IPS-NIHi7 (cell line): ENCODE results near the gene FYN.
"Not testable (repeated sequence)": the region's sequence is repeated elsewhere in the genome, so short reads cannot be mapped to it uniquely, and the experiment has no call there.

Source experiments
- DNase-seq: peaks from one replicate; pipeline ENCODE4 v3.0.0; 2012; ENCODE audit warnings: mixed read lengths; ENCODE audit errors: extremely low spot score

Gene FYN

DNA sequence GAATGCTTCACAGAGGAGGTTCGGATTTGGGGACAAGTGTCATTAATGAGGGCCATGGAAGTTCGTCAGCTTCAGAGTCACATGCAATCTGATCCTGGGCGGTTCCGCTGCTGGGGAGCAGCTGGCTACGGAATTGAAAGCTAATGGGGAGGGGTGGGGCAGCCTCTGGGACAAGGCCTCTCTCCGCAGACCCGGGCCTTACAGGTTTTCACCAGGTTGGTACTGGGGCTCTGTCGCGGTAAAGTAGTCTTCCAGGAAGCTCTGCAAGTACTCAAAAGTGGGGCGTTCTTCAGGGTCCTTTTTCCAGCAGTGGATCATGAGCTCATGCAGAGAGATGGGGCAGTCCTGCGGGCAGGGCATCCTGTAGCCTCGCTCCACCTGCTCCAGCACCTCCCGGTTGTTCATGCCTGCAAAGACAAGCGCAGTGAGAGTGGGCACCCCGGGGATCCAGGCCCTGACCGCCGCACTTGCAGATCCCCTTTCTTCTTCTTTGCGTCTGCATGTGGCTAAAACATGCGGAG lies 211.7 kb downstream of the FYN start:
- peak; percentile 72 for DNase-seq

DNA sequence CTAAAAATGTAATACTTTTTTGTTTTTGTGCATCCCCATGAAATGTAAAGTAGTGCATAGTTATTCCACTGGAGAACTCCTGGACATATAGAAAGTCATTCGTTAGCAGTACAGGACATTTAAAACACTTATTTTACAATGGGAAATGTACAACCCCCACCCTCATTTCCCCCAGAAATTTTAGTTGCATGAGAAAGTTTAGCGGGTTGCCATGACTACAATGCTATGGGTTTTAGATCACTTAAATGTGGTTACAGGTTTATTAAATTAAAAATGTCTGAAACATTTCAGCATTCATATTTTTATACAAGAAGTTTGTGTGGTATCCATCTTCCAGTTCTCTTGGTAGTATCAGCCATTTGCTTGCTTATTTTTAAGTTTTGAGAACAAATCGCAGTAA lies 212.7 kb downstream of the FYN start:
- no peak for DNase-seq

DNA sequence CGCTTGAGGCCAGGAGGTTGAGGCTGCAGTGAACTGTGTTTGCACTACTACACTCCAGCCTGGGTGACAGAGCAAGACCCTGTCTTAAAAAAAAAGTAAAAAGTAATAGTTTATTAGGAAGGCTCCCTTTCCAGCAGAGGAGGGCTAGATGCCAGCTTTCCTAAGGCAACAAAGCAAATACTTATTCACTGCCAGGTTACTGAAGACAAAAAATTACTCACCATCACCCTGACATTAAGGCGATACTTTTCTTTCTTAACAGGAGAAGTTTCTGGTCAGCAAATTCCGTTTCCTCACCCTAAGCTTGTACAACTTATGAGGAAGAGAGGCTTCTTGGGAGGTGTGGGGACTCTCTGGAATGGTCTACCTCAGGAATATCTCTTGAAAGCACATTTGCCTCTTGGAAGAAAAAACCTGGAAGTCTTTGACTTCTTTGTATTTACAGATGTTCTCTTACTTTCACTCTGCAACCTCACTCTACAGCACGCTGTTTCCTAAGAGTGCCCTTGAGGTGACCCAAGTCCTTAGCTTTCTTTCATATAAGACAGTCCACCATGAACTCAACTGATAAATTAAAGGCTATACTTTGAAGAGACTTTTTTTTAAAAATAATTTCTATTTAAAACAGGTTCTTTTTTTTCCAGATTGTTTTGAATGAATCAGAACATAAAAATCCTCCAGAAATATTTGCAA lies 214.6 kb downstream of the FYN start:
- DNase-seq, result no peak

DNA sequence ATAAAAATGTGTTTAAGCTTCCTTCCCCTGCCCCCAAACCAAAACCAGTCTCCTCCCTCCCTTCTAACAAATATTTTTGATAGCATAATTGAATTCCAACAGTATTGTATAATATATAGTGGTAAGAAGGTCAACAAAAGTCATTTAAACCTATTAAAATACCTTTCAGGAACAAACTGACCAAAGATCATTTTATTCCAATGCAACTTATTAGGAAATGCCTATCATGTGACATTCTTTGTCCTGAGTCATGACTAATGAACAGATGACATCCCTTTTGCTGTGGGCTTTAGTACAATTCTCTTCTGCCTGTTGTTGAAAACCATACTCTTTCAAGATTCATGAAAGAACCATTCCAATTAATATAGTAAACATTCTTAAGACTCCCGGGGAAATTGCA lies 216.1 kb downstream of the FYN start:
- no peak for DNase-seq

DNA sequence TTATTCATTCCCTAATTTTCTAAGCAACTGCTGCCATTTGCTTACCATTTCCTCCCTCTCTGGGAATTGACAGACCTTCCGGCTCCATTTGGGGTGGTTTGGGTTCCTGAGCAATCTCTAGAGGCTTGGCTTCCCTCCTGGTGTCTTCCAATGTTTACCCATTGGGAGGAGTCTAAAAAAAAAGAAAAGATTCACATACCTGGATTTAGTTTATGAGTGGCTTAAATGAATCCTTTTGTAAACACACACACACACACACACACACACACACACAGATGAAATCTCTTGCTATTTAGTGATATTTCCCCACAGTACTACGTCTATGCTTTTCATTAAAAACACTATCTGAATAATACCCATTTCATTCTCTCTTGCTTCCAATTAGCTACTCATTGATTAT lies 219.3 kb downstream of the FYN start:
- no peak for DNase-seq

DNA sequence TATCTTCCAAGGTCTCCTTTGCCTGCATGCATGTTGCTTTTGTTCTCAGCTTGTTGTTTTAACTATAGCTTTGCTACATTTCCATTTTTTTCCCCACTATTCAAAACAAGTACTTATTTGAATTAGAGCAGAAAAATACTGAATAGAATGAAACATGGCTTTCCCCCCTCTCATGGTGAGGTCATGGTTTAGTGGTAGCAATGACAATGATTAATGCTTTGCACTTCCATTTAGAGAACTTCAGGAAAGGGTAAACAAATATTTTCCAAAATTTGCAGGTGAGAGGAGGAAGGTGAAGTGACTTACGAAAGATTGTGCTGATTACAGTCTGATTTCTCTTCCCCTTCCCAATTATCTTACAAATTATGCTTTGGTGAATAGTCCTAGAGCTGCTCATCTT lies 219.8 kb downstream of the FYN start:
- no peak for DNase-seq

DNA sequence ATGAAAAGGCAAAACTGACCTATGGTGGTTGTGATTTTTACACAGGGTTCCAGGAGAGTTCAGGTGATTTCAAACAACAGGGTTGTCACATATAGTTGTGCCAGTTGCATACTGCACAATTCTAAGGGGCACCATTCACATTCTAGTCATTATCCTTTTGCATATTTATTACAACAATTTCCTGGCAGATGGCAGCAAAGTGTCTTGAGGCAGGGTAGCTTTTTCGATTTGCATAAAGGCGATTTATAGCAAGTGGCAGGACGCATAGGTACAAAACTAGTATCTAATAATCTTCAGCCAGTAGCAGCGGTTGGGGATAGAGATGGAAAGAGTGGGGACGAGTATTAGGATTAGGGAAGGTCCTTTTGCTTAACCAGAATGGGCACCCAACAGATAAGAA lies 221.1 kb downstream of the FYN start:
- DNase-seq, result no peak

DNA sequence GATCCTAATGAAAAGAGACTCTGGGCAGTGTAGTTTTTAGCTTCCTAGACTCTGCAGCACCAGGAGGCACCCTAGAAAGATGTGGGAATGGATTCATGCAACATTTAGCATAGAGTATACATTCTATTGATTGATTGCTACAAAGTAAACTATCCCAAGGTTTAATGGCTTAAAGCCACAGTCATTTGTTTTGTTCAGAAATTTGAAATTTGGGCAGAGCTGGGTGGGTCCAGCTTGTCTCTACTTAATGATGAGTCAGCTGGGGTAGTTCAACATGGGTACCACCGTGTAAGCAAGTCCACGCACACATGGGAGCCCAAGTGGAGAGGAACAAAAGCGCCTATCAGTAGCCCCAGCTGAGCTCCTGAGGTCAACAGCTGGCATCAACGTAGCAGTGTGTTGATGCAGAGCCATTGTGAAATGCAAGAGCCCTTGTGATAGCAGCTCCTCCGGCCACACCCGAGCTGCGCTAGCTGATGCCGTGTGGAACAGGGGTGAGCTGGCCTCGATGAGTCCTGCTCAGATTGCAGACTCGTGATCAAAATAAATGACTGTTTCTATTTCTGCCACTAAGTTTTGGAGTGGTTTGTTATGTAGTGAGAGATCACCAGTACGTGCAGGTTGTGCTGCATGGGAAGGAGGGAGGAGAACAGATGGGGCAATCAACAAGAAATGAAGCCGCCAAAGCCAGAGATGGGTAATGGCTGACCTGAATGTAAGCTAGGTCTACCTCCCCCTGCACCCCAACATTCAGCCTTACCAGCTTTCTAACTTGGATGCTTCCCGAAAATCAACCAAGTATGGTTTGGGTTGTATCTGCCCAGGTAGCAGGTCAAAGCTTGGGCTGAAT lies 221.8 kb downstream of the FYN start:
- DNase-seq, result no peak

DNA sequence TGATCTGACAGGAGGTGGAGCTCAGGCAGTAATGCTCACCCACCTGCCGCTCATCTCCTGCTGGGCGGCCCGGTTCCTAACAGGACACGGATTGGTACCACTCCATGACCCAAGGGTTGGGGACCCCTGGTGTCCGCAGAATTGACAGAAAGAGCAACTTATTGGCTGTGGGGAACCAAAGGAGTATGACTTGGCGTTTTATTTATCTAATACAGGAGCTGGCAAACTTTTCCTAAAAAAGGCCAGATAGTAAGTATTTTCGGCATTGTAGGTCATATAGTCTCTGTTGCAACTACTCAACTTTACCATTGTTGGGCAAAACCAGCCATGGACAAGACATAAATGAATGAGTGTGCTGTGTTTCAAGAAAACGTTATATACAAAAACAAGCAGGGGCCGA lies 223.2 kb downstream of the FYN start:
- DNase-seq, result no peak

DNA sequence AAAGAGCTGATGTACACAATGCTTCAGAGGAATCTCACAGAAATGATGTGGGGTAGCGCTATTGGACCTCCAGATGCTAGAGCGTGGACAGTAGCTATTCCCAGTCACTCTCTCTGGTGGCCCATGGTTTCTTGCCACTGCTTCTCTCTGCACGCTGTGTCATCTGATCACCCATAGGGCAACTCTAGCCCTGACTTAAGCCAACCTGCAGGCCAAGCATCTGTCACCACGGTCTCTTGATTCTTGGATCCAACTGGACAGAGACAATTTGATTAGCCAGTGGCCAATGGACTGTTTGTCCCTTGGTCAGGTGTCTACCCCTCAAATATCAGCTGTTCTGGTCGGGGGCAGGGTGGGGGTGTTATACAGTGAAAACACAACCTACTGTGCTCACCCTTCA lies 225.2 kb downstream of the FYN start:
- DNase-seq, result no peak

DNA sequence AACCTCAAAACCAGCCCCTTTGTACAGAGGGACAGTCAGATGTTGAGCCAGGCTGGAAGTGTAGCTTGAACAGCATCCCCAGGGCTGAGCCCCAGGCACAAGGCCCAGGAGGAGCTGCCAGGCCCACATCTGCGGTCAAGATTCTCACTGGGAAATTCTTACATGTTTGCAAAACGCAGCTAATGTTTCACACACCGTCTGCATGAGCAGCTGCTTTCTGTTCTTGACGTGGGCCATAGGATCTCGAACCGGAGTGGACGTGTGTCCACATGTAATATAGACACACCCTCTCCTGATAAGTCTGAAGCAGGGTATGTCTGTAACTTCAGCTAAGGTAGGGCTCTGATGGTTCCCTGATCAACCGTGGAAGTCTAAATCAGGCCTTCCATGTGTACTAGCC lies 226.3 kb downstream of the FYN start:
- DNase-seq, result no peak

DNA sequence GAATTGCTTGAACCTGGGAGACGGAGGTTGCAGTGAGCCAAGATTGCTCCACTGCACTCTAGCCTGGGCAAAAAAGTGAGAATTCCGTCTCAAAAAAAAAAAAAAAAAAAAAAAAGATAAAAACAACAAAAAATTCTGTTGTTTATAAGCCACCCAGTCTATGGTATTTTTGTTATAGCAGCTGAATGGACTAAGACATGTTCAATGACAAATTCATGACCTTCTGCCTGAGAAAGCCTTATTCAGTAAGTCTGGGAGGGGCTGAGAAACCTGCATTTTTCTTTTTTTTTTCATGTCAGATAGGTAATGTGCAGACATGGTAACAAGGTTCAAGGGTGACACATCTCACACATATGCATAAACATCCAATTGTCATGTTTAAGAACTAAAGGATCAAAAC lies 227.2 kb downstream of the FYN start:
- DNase-seq, result no peak

DNA sequence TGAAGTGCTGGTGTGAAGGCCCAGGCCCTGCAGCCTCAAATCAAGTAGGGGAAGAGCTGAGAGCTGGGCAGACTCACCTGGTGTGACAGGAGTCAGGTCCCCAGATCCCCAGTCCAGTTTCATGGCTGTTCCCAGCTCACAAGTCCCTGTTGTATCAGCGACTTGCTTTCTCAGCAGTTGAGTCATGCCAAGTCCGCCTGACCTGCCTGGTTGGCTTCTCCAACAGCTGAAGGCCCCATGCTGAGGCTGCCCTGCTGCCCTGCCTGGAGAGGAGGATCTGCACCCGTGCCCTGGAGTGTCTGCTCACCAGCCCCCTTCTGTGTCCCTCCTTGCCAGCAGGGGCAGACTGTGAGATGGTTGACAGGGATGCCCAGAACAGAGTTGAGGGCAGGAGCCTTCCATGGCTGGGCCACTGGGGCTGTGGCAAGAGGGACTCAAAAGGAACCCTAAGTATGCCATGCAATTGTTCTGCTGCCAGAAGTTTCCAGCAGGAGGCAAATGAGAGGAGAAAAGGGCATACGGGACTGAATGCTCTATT lies 228.3 kb downstream of the FYN start:
- no peak for DNase-seq

DNA sequence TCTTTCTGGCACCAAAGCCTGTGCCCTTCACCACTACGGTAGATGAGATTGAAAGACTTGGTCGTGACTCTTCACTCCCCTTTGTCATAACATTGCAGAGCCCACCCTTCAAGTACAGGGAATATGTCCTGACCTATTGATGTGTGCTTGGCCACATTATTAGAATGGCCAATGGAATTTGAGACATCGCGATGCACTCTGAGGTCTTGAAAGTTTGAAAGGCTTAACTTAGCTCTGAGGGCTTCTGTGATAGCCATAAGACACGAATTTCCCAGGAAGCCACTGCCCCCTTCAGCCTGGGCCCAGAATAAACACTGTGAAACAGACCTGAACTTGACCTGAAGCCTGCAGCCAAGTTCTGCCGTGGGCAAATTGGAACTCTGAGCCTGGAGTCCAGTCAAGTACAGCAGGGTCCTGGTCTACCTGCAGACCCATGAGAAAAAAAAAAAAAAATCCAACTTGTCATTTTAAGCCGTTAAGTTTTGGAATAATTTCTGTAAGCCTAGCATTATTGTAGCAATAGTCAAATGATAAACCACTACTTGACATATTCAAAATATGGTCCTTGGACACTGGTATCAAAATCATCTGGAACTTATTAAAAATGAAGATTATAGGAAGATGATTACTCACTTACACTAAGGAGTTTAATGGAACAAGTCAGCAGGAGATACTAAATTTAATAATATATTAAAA lies 230.6 kb downstream of the FYN start:
- peak; percentile 79 for DNase-seq

DNA sequence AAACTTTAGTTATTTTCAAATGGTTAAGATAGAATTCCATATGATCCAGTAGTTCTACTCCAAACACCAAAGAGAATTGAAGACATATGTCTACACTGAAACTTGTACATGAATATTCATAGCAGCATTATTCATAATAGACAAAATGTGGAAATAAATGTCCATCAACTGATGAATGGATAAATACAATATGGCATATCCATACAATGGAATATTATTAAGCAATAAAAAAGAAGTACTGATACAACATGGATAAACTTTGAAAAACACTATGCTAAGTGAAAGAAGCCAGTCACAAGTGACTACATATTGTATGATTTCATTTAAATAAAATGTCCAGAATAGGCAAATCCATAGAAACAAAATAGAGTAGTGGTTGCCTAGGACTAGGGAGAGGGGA lies 234.0 kb downstream of the FYN start:
- DNase-seq, result no peak

DNA sequence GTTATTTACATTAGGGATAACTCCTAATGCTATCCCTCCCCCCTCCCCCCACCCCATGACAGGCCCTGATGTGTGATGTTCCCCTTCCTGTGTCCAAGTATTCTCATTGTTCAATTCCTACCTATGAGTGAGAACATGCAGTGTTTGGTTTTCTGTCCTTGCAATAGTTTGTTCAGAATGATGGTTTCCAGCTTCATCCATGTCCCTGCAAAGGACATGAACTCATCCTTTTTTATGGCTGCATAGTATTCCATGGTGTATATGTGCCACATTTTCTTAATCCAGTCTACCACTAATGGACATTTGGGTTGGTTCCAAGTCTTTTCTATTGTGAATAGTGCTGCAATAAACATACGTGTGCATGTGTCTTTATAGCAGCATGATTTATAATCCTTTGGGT lies 238.3 kb downstream of the FYN start:
- DNase-seq, result not testable (repeated sequence)

DNA sequence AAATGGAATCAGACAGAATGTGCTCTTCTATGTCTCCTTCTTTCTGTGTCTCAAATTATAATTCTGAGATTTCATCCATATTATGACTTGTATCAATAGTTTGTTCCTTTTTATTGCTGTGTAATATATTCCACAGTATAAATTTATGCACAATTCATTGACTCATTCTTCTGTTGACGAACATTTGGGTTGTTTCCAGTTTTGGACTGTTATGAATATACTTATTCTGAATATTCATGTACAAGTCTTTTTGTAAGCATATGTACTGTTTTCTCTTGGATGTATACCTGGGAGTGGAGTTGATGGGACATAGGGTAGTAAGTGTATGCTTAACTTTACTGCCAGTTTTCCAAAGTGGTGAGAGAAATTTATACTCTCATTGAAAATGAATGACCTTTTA lies 239.4 kb downstream of the FYN start:
- DNase-seq, result no peak

DNA sequence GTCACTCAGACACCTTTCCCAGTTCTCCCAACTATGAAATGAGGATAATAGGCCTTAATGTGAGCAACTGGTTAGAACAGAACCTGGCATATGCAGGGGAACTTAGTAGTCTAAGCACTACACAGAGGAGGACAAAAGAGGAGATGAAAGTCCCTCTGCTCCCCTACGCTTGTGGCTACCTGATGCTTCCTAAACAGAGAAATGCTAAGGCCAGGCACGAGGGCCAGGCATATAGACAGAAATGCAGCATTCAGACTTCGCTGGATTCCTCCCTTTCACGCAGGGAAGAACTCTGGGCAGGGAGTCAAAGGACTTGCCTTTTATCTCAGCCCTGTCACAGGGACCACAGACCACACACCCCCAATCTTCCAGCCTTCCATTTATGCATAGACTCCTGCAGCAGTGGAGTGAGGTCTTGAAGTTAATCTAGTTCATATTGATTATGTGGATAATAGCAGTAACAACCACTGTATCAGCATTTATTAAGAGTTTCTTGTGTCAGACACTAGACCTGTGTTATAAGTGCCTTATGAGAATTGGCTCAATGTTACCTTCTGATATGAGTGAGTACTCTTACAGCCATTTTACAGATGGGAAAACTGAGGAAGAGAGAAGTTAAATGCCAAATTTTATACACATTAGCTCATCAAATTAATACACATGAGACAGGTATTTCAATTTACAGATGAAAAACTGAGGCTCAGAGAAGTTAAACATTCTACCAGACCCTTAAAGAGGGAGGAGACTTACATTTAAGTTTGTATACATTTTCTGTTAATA lies 240.6 kb downstream of the FYN start:
- DNase-seq, result no peak

DNA sequence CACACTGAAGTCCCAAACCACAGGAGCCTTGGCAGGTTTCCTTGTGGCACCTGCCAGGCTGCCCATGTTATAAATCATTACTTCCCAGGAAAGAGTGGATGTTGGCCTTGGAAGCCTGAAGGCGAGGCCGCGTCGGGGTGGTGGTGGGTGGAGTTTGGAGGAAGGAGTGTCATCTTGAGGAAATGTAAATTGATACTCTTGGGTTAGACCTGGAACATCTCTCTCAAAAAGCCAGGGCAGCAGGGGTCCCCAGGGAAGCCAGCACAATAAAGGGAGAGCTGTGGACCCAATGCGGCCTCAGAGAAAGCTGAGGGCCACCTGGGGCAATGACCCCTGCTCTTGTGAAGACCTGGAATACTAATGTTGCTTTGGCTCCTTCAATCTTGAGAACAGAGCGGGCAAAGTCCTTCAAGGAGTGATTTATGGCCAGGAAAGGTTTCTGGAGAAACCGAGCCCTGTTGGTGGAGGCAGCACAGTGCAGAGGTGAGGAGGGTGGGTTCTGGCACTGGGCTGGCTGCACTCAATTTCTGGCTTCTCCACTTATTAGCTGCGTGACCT lies 241.3 kb downstream of the FYN start:
- DNase-seq, result peak; percentile 46

DNA sequence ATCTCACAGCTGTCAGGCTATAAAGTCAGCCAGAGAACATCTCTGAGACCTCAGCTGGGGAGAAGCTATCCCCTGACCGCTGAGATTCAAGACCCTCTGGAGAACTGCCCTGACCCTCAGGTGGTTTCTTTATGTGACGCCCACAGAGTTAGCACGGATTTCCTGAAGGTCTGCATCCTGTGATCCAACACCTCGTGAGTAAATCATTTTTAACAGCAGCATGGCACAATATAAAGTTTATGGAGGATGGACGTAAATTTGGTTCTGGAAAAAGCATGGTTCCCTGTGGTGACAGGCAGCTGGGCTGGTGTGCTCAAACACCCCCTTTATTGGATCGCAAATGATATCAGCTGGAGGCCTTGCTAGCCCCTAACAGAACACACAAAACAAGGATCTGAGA lies 242.2 kb downstream of the FYN start:
- DNase-seq, result no peak

DNA sequence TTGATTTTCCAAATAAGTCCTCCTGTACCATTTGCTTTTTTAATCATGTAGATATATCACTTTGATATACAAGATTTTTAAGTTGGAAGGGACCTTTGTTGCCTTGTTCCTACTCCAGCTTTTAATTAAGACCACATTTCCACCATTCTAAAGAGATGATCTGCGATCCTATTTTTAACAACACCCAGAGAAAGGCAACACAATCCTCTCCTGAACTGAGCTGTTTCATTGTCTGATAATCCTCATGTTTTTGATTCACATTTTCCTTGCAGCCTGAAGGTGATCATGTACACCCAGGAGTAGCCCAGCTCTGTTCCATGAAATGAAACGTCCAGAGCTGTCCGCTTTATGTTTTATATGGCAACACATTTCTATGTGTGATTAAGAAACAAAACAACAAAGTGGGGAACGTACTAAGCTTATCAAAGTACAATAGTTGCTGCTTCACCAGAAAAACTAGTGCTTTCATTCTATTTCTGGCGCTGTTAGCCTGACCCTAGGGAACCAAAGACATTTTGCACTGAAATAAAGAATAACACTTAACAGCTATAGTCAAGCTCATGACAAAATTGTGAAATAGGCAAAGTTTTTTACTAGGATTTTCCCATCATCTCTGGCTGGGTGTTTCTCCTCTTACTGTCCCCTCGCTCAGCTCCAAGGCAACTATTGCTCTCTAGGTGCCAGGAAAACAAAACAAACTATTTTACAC lies 245.0 kb downstream of the FYN start:
- DNase-seq, result no peak
